H1 (cell line): Measurements from ENCODE around the gene LIPC. TPM values are rescaled to one million over a fixed set of nuclear protein-coding genes. Genes with fewer than 3 reads are reported as not detected.

Experiments used
- CTCF ChIA-PET: fragments of 300-600 bp; sonication (Branson Sonifier 250); formaldehyde crosslinking; loops from one replicate; lab custom pipeline; 2021; ENCODE audit not compliant: partially characterized antibody; lab: Charles Lee
- POLR2A ChIA-PET: fragments of 300-600 bp; sonication (Branson Sonifier 250); formaldehyde crosslinking; loops from one replicate; lab custom pipeline; 2021; ENCODE audit warnings: inconsistent platforms; ENCODE audit not compliant: partially characterized antibody; lab: Charles Lee
- DNase-seq, 2 experiments: peaks; one replicate each; pipeline versions ENCODE4 v3.0.0 to v3.0.0-alpha.2; 2010 to 2022; ENCODE audit warnings: low spot score in 2 of 2, low read depth in 1 of 2, mixed read lengths in 1 of 2
- FAIRE-seq: peaks from 2 replicates; lab custom pipeline; 2011; peaks lifted over from hg19 to GRCh38; lab: Jason Lieb, UNC
- H2AFZ ChIP-seq: 2 replicates; pipeline ENCODE4 v1.8.1; 2012; ENCODE audit warnings: low read length, inconsistent platforms
- H2AK5ac ChIP-seq: 2 replicates; pipeline ENCODE4 v1.6.1; 2013; ENCODE audit warnings: low read depth, low read length
- H2BK120ac ChIP-seq: replicated peaks from 2 replicates; pipeline ENCODE3; 2013; ENCODE audit warnings: low read depth, low read length, inconsistent platforms
- H2BK12ac ChIP-seq: 2 replicates; pipeline ENCODE4 v1.6.1; 2013; ENCODE audit warnings: low read depth, low read length
- H2BK15ac ChIP-seq: 2 replicates; pipeline ENCODE4 v1.6.1; 2013; ENCODE audit warnings: low read length
- H2BK20ac ChIP-seq: 2 replicates; pipeline ENCODE4 v1.6.1; 2013; ENCODE audit warnings: low read length
- H2BK5ac ChIP-seq: 2 replicates; pipeline ENCODE4 v1.6.1; 2013; ENCODE audit warnings: low read depth, low read length
- H3K14ac ChIP-seq: 2 replicates; pipeline ENCODE4 v1.6.1; 2013; ENCODE audit warnings: inconsistent platforms; ENCODE audit not compliant: insufficient read length
- H3K18ac ChIP-seq: 2 replicates; pipeline ENCODE4 v1.6.1; 2013; ENCODE audit warnings: low read length; ENCODE audit errors: extremely low read depth
- H3K23ac ChIP-seq: 2 replicates; pipeline ENCODE4 v1.6.1; 2013; ENCODE audit warnings: inconsistent platforms; ENCODE audit not compliant: insufficient read length
- H3K23me2 ChIP-seq: 2 replicates; pipeline ENCODE4 v1.6.1; 2013; ENCODE audit warnings: low read depth, low read length
- H3K27ac ChIP-seq: 2 replicates; pipeline ENCODE4 v1.6.1; 2011; ENCODE audit warnings: low read depth, low read length, inconsistent platforms
- H3K27me3 ChIP-seq, 4 experiments: replicated peaks in 1 of 4; 1 replicate in 1 of 4; 2 replicates in 3 of 4; pipeline versions ENCODE4 v1.6.1 to v1.8.1; 2011 to 2013; ENCODE audit warnings: low read length in 3 of 4, mild to moderate bottlenecking in 3 of 4, inconsistent platforms in 2 of 4, mixed read lengths in 2 of 4, moderate library complexity in 1 of 4; ENCODE audit not compliant: control insufficient read depth in 3 of 4, insufficient read depth in 3 of 4; ENCODE audit errors: extremely low read depth in 1 of 4
- H3K36me3 ChIP-seq, 4 experiments: 2 replicates each; pipeline versions ENCODE4 v1.6.1 to v1.8.1; 2011 to 2013; ENCODE audit warnings: mild to moderate bottlenecking in 4 of 4, low read length in 3 of 4, moderate library complexity in 2 of 4, control low read depth in 1 of 4, inconsistent platforms in 1 of 4; ENCODE audit not compliant: insufficient read depth in 4 of 4, control insufficient read depth in 2 of 4
- H3K4ac ChIP-seq: replicated peaks from 2 replicates; pipeline ENCODE3; 2013; ENCODE audit warnings: low read length, low read depth, mixed read lengths, inconsistent platforms; ENCODE audit not compliant: insufficient read length
- H3K4me1 ChIP-seq, 4 experiments: replicated peaks in 1 of 4; 1 replicate in 1 of 4; 2 replicates in 3 of 4; pipeline versions ENCODE4 v1.6.1 to v1.8.1; 2011 to 2013; ENCODE audit warnings: low read length in 3 of 4, inconsistent platforms in 2 of 4, mixed read lengths in 1 of 4; ENCODE audit not compliant: insufficient read depth in 4 of 4, control insufficient read depth in 3 of 4
- H3K4me2 ChIP-seq, 2 experiments: 2 replicates each; pipeline versions ENCODE4 v1.6.1 to v1.8.1; 2011 to 2013; ENCODE audit warnings: low read depth in 2 of 2, low read length in 2 of 2, control low read depth in 1 of 2, inconsistent platforms in 1 of 2, mild to moderate bottlenecking in 1 of 2; ENCODE audit not compliant: insufficient read depth in 1 of 2
- H3K4me3 ChIP-seq, 4 experiments: fragments of 200-600, 300-600 bp in 1 of 4; sonication (generic), shearing (Covaris generic), sonication (Bioruptor Twin) in 1 of 4; 2 replicates each; pipeline versions ENCODE4 v1.5.1 to v1.8.1; 2011 to 2016; ENCODE audit warnings: low read length in 4 of 4, low read depth in 3 of 4, control low read depth in 2 of 4, inconsistent platforms in 2 of 4, mild to moderate bottlenecking in 2 of 4, mixed read lengths in 1 of 4, moderate library complexity in 1 of 4; ENCODE audit not compliant: insufficient read depth in 2 of 4; ENCODE audit errors: extremely low read depth in 1 of 4
- H3K56ac ChIP-seq: replicated peaks from 2 replicates; pipeline ENCODE3; 2013; ENCODE audit warnings: low read depth, mild to moderate bottlenecking, mixed read lengths, low read length, inconsistent platforms; ENCODE audit not compliant: insufficient read length
- H3K79me1 ChIP-seq: 2 replicates; pipeline ENCODE4 v1.6.1; 2013; ENCODE audit warnings: low read depth, low read length, control low read depth
- H3K79me2 ChIP-seq, 2 experiments: 2 replicates each; pipeline versions ENCODE4 v1.6.1 to v1.8.1; 2012 to 2013; ENCODE audit warnings: low read length in 2 of 2, mild to moderate bottlenecking in 2 of 2, inconsistent platforms in 1 of 2; ENCODE audit not compliant: insufficient read depth in 2 of 2, control insufficient read depth in 1 of 2
- H3K9ac ChIP-seq, 4 experiments: replicated peaks in 1 of 4; 1 replicate in 1 of 4; 2 replicates in 3 of 4; pipeline versions ENCODE4 v1.6.1 to v1.8.1; 2011 to 2013; ENCODE audit warnings: low read depth in 3 of 4, low read length in 3 of 4, control low read depth in 2 of 4, mild to moderate bottlenecking in 2 of 4, moderate library complexity in 2 of 4, inconsistent platforms in 1 of 4; ENCODE audit errors: extremely low read depth in 1 of 4
- H3K9me3 ChIP-seq, 2 experiments: 2 replicates each; pipeline versions ENCODE4 v1.6.1 to v1.8.1; 2012 to 2013; ENCODE audit warnings: mild to moderate bottlenecking in 2 of 2, moderate library complexity in 2 of 2, control low read depth in 1 of 2, inconsistent platforms in 1 of 2, low read depth in 1 of 2, low read length in 1 of 2, mixed read lengths in 1 of 2; ENCODE audit not compliant: insufficient read depth in 2 of 2
- H4K20me1 ChIP-seq, 2 experiments: replicated peaks in 1 of 2; 2 replicates each; pipeline versions ENCODE3 to v1.8.1; 2011 to 2013; ENCODE audit warnings: inconsistent platforms in 2 of 2, low read length in 2 of 2, mild to moderate bottlenecking in 1 of 2; ENCODE audit not compliant: insufficient read depth in 2 of 2, control insufficient read depth in 1 of 2
- H4K5ac ChIP-seq: 2 replicates; pipeline ENCODE4 v1.6.1; 2013; ENCODE audit warnings: low read length, low read depth, mixed read lengths, inconsistent platforms; ENCODE audit not compliant: insufficient read length
- H4K8ac ChIP-seq: 2 replicates; pipeline ENCODE4 v1.8.0; 2013; ENCODE audit warnings: mild to moderate bottlenecking, moderate library complexity, low read length, inconsistent platforms; ENCODE audit not compliant: insufficient read depth; ENCODE audit errors: extremely low read depth
- H4K91ac ChIP-seq: replicated peaks from 2 replicates; pipeline ENCODE3; 2013; ENCODE audit warnings: low read length, mixed read lengths, inconsistent platforms; ENCODE audit not compliant: insufficient read length
- BACH1 ChIP-seq: IDR thresholded peaks from 2 replicates; pipeline ENCODE4 v1.6.1; 2012; ENCODE audit warnings: low read length, improper control_type of control experiment
- CBX8 ChIP-seq: fragments of 300-800, 300-1000 bp; sonication (generic); IDR thresholded peaks from 2 replicates; pipeline ENCODE4 v1.7.1; 2016; ENCODE audit warnings: low read depth, low read length, borderline replicate concordance
- KDM1A ChIP-seq: fragments of 200-600, 300-600 bp; sonication (generic); IDR thresholded peaks from 2 replicates; pipeline ENCODE4 v1.7.1; 2016; ENCODE audit warnings: mild to moderate bottlenecking, low read length, borderline replicate concordance
- WGBS, 2 experiments: shearing (Covaris generic) in 1 of 2; methylation state at CpG; one replicate each; pipeline versions ENCODE4 v1.1.6 to v1.1.7; 2013 to 2015; ENCODE audit warnings: low lambda C conversion rate in 2 of 2, mixed read lengths in 2 of 2, inconsistent platforms in 1 of 2, low coverage in 1 of 2, missing lambda C conversion rate in 1 of 2; ENCODE audit not compliant: insufficient replicate concordance in 2 of 2, insufficient coverage in 1 of 2, insufficient read length in 1 of 2; ENCODE audit errors: extremely low coverage in 1 of 2, missing lambda C conversion rate in 1 of 2; 5-methylcytosine and 5-hydroxymethylcytosine counted together
- polyA plus RNA-seq, 7 experiments: library from polyadenylated mRNA; depleted of rRNA in 3 of 7; stranded (reverse) in 5 of 7; unstranded in 2 of 7; fragments of >200 nt in 5 of 7; fragments of 200-250 nt in 2 of 7; gene quantifications; 1 replicate in 5 of 7; 2 replicates in 1 of 7; 4 replicates in 1 of 7; pipeline versions ENCODE4 v1.2.1 to v1.2.3, GENCODE V29; 2011 to 2013; ENCODE audit warnings: missing spikeins in 2 of 7, mixed read lengths in 2 of 7
- total RNA-seq: library from RNA; stranded (reverse); fragmentation: NEBNext Ultra II Directional; extraction: Animal tissue kit (Norgen Biotek cat#: 25700); gene quantifications from 2 replicates; pipeline ENCODE4 v1.2.1, GENCODE V29; 2021

The LIPC gene
- total and polyA plus RNA-seq, 2 of the 8 experiments (the other 6 are each of a cell fraction or from before 2014, with no cell fraction given): not detected

DNA sequence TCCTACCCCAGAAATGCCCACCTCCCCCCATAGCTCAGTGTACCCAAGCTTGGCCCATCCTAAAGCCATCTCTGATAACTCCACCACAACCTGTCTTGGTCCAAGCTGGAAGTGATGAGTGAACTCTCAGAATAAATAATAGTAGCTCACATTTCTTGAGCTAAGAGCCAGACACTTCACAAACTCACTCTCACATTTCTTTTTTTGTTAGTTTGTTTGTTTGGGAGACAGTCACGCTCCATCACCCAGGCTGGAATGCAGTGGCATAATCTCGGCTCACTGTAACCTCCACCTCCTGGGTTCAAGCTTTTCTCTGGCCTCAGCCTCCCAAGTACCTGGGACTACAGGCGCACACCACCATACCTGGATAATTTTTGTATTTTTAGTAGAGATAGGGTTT, 46.2 kb downstream of the LIPC start:
- no peaks in the 10 kb centered on the region for H3K27me3 ChIP-seq
- H3K4ac ChIP-seq: no peak overlapping the region
- no peak overlapping the region for H2BK120ac ChIP-seq
- no peak overlapping the region for H2BK12ac ChIP-seq
- H3K27ac ChIP-seq: no peak overlapping the region
- ChIA-PET CTCF (interaction anchor here (1.1 to 2.1 kb wide), 2 partner anchors 9 to 35 kb away, joined by 3 to 6 read pairs; no protein-coding TSS in a partner anchor), POLR2A (no interaction called here)
- no peak overlapping the region for H3K9ac ChIP-seq
- no peak overlapping the region for H2AFZ ChIP-seq
- H4K20me1 ChIP-seq: no peaks in the 10 kb centered on the region
- H3K79me2 ChIP-seq: no peaks in the 10 kb centered on the region
- H3K23me2 ChIP-seq: no peaks in the 10 kb centered on the region
- 85% methylated on average over 3 of the region's 3 CpGs; no CpG with 5 or more reads in 1 of the 2 experiments for WGBS, 2 experiments
- no peaks in the 10 kb centered on the region for H3K9me3 ChIP-seq
- no peaks in the 10 kb centered on the region for H3K79me1 ChIP-seq
- no peak overlapping the region for H2BK20ac ChIP-seq
- peaks cover 0 to 2% (median under 1%) of the 10 kb centered on the region in 4 experiments; a peak in 1 of 7 replicates for H3K4me1 ChIP-seq
- no peak overlapping the region for H3K14ac ChIP-seq
- no peak overlapping the region for H3K56ac ChIP-seq
- no peak overlapping the region for H2BK15ac ChIP-seq
- DNase-seq: no peak
- no peak overlapping the region; the same call in 1 of the 2 replicates for H4K8ac ChIP-seq
- no peak overlapping the region for H2AK5ac ChIP-seq
- H3K4me3 ChIP-seq: no peak overlapping the region
- no peaks in the 10 kb centered on the region for H3K36me3 ChIP-seq
- H3K4me2 ChIP-seq: no peak overlapping the region
- no peak overlapping the region for H4K91ac ChIP-seq
- no peak overlapping the region for H2BK5ac ChIP-seq
- H3K18ac ChIP-seq: no peak overlapping the region
- H4K5ac ChIP-seq: no peak overlapping the region
- no peak for FAIRE-seq
- H3K23ac ChIP-seq: no peak overlapping the region
- TF ChIP-seq CBX8 (no peak), KDM1A (no peak), BACH1 (no peak)
